Gastrocnemius medialis (tissue), 4 donors: ENCODE measurements around the gene GNB1.

ENCODE experiments used
- POLR2A ChIP-seq, 2 donors: fragments of 450-650 bp; IDR thresholded peaks; one replicate each; pipeline ENCODE4 v1.6.1; 2017; ENCODE audit warnings: antibody characterized with exemption in 2 of 2, mild to moderate bottlenecking in 2 of 2, moderate library complexity in 2 of 2
- TF ChIP-seq, protein P1 (sequence below), 5 experiments: fragments of 450-650 bp in 3 of 5; fragments of 200-600 bp in 2 of 5; sonication (generic) in 2 of 5; IDR thresholded peaks in 4 of 5; conservative IDR thresholded peaks in 1 of 5; 1 replicate in 4 of 5; 2 replicates in 1 of 5; pipeline ENCODE4 v1.5.1; 2016 to 2019; ENCODE audit warnings: antibody characterized with exemption in 5 of 5, mild to moderate bottlenecking in 3 of 5, moderate library complexity in 3 of 5

GRCh38 chr1:1759456-1760344 is 131.2 kb downstream of the GNB1 start:
- TF ChIP-seq, protein P1, sequence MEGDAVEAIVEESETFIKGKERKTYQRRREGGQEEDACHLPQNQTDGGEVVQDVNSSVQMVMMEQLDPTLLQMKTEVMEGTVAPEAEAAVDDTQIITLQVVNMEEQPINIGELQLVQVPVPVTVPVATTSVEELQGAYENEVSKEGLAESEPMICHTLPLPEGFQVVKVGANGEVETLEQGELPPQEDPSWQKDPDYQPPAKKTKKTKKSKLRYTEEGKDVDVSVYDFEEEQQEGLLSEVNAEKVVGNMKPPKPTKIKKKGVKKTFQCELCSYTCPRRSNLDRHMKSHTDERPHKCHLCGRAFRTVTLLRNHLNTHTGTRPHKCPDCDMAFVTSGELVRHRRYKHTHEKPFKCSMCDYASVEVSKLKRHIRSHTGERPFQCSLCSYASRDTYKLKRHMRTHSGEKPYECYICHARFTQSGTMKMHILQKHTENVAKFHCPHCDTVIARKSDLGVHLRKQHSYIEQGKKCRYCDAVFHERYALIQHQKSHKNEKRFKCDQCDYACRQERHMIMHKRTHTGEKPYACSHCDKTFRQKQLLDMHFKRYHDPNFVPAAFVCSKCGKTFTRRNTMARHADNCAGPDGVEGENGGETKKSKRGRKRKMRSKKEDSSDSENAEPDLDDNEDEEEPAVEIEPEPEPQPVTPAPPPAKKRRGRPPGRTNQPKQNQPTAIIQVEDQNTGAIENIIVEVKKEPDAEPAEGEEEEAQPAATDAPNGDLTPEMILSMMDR (IDR thresholded peaks at IDR 0.05 in 4 of 5, conservative IDR thresholded peaks at IDR 0.05 in 1 of 5): no peak
- TF ChIP-seq POLR2A (IDR thresholded peaks at IDR 0.05): no peak
